Panc1 (cell line): ENCODE results near the gene CIAO3. TPM values are rescaled to one million over a fixed set of nuclear protein-coding genes. Genes with fewer than 3 reads are reported as not detected.

ENCODE experiments used
- ATAC-seq: fragments of 200-7000 bp; cut with Tn5 transposase; 2 replicates; pipeline ENCODE4 v1.9.1; 2020; ENCODE audit warnings: mild to moderate bottlenecking, moderate library complexity
- BruUV-seq: library from RNA; stranded (reverse); fragments of 400-500 nt; replicated peaks from 2 replicates; lab custom pipeline; 2021; lab: Mats Ljungman, UMichigan
- CTCF ChIA-PET: fragments of 300-600 bp; sonication (Branson Sonifier 250); formaldehyde crosslinking; loops from one replicate; lab custom pipeline; 2022; ENCODE audit warnings: antibody characterized with exemption; lab: Charles Lee
- POLR2A ChIA-PET: fragments of 300-600 bp; sonication (Branson Sonifier 250); formaldehyde crosslinking; loops from one replicate; lab custom pipeline; 2022; ENCODE audit warnings: antibody characterized with exemption; lab: Charles Lee
- DNase-seq: peaks from one replicate; pipeline ENCODE4 v3.0.0-alpha.2; 2010; ENCODE audit warnings: low read depth, low spot score
- H3K27ac ChIP-seq: 2 replicates; pipeline ENCODE4 v1.5.1; 2011; ENCODE audit warnings: mild to moderate bottlenecking, low read length, inconsistent platforms
- H3K27me3 ChIP-seq: fragments of 200-500 bp; sonication (Bioruptor generic); 2 replicates; pipeline ENCODE4 v1.6.0; 2014; ENCODE audit warnings: low read length, inconsistent platforms; ENCODE audit not compliant: control insufficient read depth, insufficient read depth
- H3K36me3 ChIP-seq: fragments of 200-500 bp; sonication (Bioruptor generic); 2 replicates; pipeline ENCODE4 v1.5.1; 2014; ENCODE audit warnings: inconsistent platforms, mild to moderate bottlenecking, low read length, moderate library complexity; ENCODE audit not compliant: control insufficient read depth, insufficient read depth
- H3K4me1 ChIP-seq: 2 replicates; pipeline ENCODE4 v1.5.1; 2011; ENCODE audit warnings: inconsistent platforms, mild to moderate bottlenecking, low read length, moderate library complexity; ENCODE audit not compliant: control insufficient read depth, insufficient read depth
- H3K4me3 ChIP-seq, 2 experiments: 2 replicates each; pipeline ENCODE4 v1.5.1; 2011 to 2012; ENCODE audit warnings: low read depth in 2 of 2, low read length in 2 of 2, mild to moderate bottlenecking in 2 of 2, inconsistent platforms in 1 of 2, moderate library complexity in 1 of 2
- H3K9me3 ChIP-seq: fragments of 200-500 bp; sonication (Bioruptor generic); 2 replicates; pipeline ENCODE4 v1.5.1; 2014; ENCODE audit warnings: low read depth, mild to moderate bottlenecking, inconsistent platforms, low read length, moderate library complexity; ENCODE audit not compliant: control insufficient read depth, insufficient read depth
- CTCF ChIP-seq: fragments of 450-650 bp; IDR thresholded peaks from 2 replicates; pipeline ENCODE4 v1.5.1; 2017; ENCODE audit warnings: mild to moderate bottlenecking
- POLR2AphosphoS5 ChIP-seq: IDR thresholded peaks from 2 replicates; pipeline ENCODE4 v1.6.1; 2012; ENCODE audit warnings: mild to moderate bottlenecking, low read depth, low read length, moderate library complexity
- SIN3A ChIP-seq: IDR thresholded peaks from 2 replicates; pipeline ENCODE4 v1.6.1; 2012; ENCODE audit warnings: low read depth, mild to moderate bottlenecking, low read length, moderate library complexity, borderline replicate concordance; ENCODE audit not compliant: insufficient read depth
- TCF7L2 ChIP-seq: IDR thresholded peaks from 2 replicates; pipeline ENCODE4 v1.6.1; 2011; ENCODE audit warnings: mild to moderate bottlenecking, low read depth, low read length, inconsistent platforms
- in situ Hi-C: cut with HindIII; loops from 2 replicates; pipeline ENCODE4 v1.10.0; 2016; ENCODE audit warnings: low sequenced_read_pairs, low pct_unique_long_range_greater_than_20kb
- intact Hi-C: fragments of 100-400 bp; cut with micrococcal nuclease; formaldehyde crosslinking; loops from one replicate; pipeline ENCODE4 v1.10.0; 2022; ENCODE audit not compliant: unreplicated experiment
- total RNA-seq: library from RNA; stranded (reverse); gene quantifications from one replicate; pipeline ENCODE4 v1.2.1, GENCODE V29; 2021; ENCODE audit not compliant: unreplicated experiment
- TF ChIP-seq, protein P1 (sequence below), 2 experiments: IDR thresholded peaks; 2 replicates each; pipeline ENCODE4 v1.6.1; 2011 to 2012; ENCODE audit warnings: low read depth in 2 of 2, control low read depth in 1 of 2, low read length in 1 of 2, mild to moderate bottlenecking in 1 of 2, moderate library complexity in 1 of 2; ENCODE audit not compliant: insufficient read depth in 1 of 2

Gene CIAO3
- total RNA-seq, 1 experiment from 2014 or later = 34.0 TPM

GRCh38 chr16:770411-770810 lies 29.6 kb upstream of the CIAO3 start:
- ChIA-PET CTCF (no interaction called here), POLR2A (no interaction called here)
- ATAC-seq = no peak
- Histone ChIP-seq H3K9me3 (no peaks in the 10 kb centered on the region), H3K36me3 (no peaks in the 10 kb centered on the region), H3K4me3 (no peak overlapping the region), H3K27me3 (no peaks in the 10 kb centered on the region), H3K27ac (no peak overlapping the region), H3K4me1 (no peaks in the 10 kb centered on the region; the same call in 1 of the 2 replicates)
- in situ Hi-C loops = no loop called here
- intact Hi-C loops = no loop called here
- no peak for DNase-seq
- no TSS peak for BruUV-seq
- TF ChIP-seq SIN3A (no peak), CTCF (no peak), TCF7L2 (no peak), POLR2AphosphoS5 (no peak)
- TF ChIP-seq, protein P1, sequence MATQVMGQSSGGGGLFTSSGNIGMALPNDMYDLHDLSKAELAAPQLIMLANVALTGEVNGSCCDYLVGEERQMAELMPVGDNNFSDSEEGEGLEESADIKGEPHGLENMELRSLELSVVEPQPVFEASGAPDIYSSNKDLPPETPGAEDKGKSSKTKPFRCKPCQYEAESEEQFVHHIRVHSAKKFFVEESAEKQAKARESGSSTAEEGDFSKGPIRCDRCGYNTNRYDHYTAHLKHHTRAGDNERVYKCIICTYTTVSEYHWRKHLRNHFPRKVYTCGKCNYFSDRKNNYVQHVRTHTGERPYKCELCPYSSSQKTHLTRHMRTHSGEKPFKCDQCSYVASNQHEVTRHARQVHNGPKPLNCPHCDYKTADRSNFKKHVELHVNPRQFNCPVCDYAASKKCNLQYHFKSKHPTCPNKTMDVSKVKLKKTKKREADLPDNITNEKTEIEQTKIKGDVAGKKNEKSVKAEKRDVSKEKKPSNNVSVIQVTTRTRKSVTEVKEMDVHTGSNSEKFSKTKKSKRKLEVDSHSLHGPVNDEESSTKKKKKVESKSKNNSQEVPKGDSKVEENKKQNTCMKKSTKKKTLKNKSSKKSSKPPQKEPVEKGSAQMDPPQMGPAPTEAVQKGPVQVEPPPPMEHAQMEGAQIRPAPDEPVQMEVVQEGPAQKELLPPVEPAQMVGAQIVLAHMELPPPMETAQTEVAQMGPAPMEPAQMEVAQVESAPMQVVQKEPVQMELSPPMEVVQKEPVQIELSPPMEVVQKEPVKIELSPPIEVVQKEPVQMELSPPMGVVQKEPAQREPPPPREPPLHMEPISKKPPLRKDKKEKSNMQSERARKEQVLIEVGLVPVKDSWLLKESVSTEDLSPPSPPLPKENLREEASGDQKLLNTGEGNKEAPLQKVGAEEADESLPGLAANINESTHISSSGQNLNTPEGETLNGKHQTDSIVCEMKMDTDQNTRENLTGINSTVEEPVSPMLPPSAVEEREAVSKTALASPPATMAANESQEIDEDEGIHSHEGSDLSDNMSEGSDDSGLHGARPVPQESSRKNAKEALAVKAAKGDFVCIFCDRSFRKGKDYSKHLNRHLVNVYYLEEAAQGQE (IDR thresholded peaks at IDR 0.05; ENCODE audit: insufficient read depth in 1 of 2, low read depth in 2 of 2, low read length in 1 of 2) = no peak

DNA sequence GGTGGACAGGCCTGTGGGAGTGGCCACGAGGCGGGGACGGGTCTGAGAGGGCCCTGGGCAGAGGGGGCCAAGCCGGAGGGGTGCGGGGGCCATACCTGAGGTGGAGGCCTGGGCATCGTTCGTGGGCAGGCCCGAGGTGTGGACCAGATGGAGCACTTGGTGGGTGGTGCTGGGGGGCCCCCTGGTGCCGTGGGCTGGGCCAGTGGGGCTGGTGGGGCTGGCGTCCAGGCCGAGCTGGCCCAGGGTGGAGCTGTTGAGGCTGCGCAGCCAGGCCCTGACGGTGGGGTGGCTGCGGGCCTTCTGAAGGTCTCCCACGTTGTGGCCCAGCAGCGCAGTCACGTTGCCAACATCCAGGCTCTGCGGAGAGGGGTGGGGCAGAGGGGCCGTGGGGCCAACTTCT lies 29.1 kb upstream of the CIAO3 start:
- DNase-seq (no peak), ATAC-seq (no peak)
- no peaks in the 10 kb centered on the region for H3K9me3 ChIP-seq
- TF ChIP-seq SIN3A (no peak), POLR2AphosphoS5 (no peak), TCF7L2 (no peak), CTCF (no peak)
- TF ChIP-seq, protein P1 (IDR thresholded peaks at IDR 0.05; ENCODE audit: insufficient read depth in 1 of 2, low read depth in 2 of 2, low read length in 1 of 2) = no peak
- no peaks in the 10 kb centered on the region for H3K27me3 ChIP-seq
- H3K4me3 ChIP-seq = no peak overlapping the region
- no TSS peak for BruUV-seq
- in situ Hi-C loops = no loop called here
- H3K4me1 ChIP-seq = no peaks in the 10 kb centered on the region; the same call in 1 of the 2 replicates
- CTCF ChIA-PET = no interaction called here
- H3K27ac ChIP-seq = no peak overlapping the region
- POLR2A ChIA-PET = no interaction called here
- H3K36me3 ChIP-seq = no peaks in the 10 kb centered on the region
- intact Hi-C loops = no loop called here
